NCI-H2171 treated with DMSO at 0.1 percent for 48 hours (cell line): ENCODE data around the gene RNF14.
"Not testable (repeated sequence)": the region's sequence is repeated elsewhere in the genome, so short reads cannot be mapped to it uniquely, and the experiment has no call there.

Source experiments
- DNase-seq: peaks from one replicate; lab custom pipeline; 2025; lab: John Stamatoyannopoulos, UW

RNF14 gene

GRCh38 chr5:142014911-142015584 is 46.1 kb downstream of the RNF14 start:
- peak; percentile 37 for DNase-seq

GRCh38 chr5:142015781-142016533 is 47.1 kb downstream of the RNF14 start:
- DNase-seq, result no peak

GRCh38 chr5:142016556-142016955 is 47.7 kb downstream of the RNF14 start:
- no peak for DNase-seq

- no peak for DNase-seq
Measured at GRCh38 chr5:142017832-142018427, 49.0 kb downstream of the RNF14 start.

- DNase-seq, result no peak
Measured at GRCh38 chr5:142020122-142020659, 51.3 kb downstream of the RNF14 start.

- no peak for DNase-seq
Measured at GRCh38 chr5:142023836-142024235, 54.9 kb downstream of the RNF14 start.

- DNase-seq, result peak; percentile 88
Measured at GRCh38 chr5:142024771-142025304, 55.9 kb downstream of the RNF14 start.

GRCh38 chr5:142025637-142026036 is 56.7 kb downstream of the RNF14 start:
- no peak for DNase-seq

GRCh38 chr5:142032150-142032549 is 63.2 kb downstream of the RNF14 start:
- no peak for DNase-seq

GRCh38 chr5:142032747-142033631 is 64.1 kb downstream of the RNF14 start:
- no peak for DNase-seq

- DNase-seq, result not testable (repeated sequence)
Measured at GRCh38 chr5:142033632-142034567, 65.0 kb downstream of the RNF14 start.

- DNase-seq, result no peak
Measured at GRCh38 chr5:142034994-142035393, 66.1 kb downstream of the RNF14 start.

- DNase-seq, result no peak
Measured at GRCh38 chr5:142036918-142037317, 68.0 kb downstream of the RNF14 start.

GRCh38 chr5:142037599-142037998 is 68.7 kb downstream of the RNF14 start:
- DNase-seq, result not testable (repeated sequence)

- DNase-seq, result no peak
Measured at GRCh38 chr5:142038735-142039134, 69.8 kb downstream of the RNF14 start.
